Raji (cell line): ENCODE results near the gene DOCK3.

Experiments
- POLR2A ChIP-seq: IDR thresholded peaks from 2 replicates; pipeline ENCODE4 v1.6.1; 2011; ENCODE audit warnings: low read depth, low read length, control low read depth; ENCODE audit not compliant: insufficient read depth

Gene DOCK3

DNA sequence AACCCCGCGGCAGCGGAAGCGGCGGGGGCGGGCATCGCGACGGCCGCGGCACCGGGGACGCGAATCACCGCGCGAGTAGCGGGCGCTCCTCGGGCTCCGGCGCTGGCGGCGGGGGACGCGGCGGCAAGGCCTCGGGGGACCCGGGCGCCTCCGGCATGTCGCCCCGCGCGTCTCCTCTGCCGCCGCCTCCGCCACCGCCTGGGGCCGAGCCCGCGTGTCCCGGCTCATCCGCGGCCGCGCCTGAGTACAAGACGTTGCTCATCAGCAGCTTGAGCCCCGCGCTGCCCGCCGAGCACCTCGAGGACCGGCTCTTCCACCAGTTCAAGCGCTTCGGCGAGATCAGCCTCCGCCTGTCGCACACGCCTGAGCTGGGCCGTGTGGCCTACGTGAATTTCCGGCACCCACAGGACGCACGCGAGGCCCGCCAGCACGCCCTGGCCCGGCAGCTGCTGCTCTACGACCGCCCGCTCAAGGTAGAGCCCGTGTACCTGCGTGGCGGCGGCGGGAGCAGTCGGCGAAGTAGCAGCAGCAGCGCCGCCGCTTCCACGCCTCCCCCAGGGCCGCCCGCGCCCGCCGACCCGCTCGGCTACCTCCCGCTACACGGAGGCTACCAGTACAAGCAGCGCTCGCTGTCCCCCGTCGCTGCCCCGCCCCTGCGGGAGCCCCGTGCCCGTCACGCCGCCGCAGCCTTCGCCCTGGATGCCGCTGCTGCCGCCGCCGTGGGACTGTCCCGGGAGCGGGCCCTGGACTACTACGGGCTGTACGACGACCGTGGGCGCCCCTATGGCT is 717.0 kb downstream of the DOCK3 start:
- TF ChIP-seq POLR2A = no peak

DNA sequence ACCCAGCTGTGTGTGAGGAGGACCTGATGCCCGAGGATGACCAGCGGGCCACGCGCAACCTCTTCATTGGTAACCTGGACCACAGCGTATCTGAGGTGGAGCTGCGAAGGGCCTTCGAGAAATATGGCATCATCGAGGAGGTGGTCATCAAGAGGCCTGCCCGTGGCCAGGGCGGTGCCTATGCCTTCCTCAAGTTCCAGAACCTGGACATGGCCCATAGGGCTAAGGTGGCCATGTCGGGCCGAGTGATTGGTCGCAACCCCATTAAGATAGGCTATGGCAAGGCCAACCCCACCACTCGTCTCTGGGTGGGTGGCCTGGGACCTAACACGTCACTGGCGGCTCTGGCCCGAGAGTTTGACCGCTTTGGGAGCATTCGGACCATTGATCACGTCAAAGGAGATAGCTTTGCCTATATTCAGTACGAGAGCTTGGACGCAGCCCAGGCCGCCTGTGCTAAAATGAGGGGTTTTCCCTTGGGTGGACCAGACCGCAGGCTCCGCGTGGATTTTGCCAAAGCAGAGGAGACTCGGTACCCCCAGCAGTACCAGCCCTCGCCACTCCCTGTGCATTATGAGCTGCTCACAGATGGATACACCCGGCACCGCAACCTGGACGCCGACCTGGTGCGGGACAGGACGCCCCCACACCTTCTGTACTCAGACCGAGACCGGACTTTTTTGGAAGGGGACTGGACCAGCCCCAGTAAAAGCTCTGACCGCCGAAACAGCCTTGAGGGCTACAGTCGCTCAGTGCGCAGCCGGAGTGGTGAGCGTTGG is 717.8 kb downstream of the DOCK3 start:
- no peak for TF ChIP-seq POLR2A

DNA sequence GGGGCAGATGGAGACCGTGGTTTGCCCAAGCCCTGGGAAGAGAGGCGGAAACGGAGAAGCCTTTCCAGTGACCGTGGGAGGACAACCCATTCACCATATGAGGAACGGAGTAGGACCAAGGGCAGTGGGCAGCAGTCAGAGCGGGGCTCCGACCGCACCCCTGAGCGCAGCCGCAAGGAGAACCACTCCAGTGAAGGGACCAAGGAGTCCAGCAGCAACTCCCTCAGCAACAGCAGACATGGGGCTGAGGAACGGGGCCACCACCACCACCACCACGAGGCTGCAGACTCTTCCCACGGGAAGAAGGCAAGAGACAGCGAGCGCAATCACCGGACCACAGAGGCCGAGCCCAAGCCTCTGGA is 718.4 kb downstream of the DOCK3 start:
- TF ChIP-seq POLR2A = no peak

DNA sequence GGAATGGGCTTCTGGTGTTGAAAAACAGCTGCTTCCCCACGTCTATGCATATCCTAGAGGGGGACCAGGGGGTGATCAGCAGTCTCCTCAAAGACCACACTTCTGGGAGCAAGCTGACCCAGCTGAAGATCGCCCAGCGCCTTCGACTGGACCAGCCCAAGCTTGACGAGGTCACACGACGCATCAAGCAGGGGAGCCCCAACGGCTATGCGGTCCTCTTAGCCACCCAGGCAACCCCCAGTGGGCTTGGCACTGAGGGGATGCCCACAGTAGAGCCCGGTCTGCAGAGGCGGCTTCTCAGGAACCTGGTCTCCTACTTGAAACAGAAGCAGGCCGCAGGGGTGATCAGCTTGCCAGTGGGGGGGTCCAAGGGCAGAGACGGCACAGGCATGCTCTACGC is 718.8 kb downstream of the DOCK3 start:
- no peak for TF ChIP-seq POLR2A

DNA sequence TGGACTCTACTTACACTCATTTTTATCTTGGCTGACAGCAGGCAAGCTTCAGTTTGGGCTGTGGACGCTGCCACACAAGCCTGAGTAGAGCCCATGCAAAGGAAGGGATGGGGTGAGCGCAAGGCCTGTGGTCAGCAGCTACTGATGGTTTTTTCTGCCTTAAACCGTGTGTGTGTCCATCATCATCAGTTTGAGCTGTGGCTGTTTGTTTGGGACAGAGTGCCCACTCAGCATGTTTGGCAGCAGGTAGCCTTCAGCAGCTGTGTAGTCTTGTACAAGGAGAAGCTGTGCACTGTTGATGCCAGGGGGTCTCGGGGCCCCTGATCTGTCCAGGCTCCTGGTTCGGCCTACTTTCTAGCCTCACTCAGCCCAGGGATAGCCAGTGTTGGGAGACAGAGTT is 719.8 kb downstream of the DOCK3 start:
- no peak for TF ChIP-seq POLR2A

DNA sequence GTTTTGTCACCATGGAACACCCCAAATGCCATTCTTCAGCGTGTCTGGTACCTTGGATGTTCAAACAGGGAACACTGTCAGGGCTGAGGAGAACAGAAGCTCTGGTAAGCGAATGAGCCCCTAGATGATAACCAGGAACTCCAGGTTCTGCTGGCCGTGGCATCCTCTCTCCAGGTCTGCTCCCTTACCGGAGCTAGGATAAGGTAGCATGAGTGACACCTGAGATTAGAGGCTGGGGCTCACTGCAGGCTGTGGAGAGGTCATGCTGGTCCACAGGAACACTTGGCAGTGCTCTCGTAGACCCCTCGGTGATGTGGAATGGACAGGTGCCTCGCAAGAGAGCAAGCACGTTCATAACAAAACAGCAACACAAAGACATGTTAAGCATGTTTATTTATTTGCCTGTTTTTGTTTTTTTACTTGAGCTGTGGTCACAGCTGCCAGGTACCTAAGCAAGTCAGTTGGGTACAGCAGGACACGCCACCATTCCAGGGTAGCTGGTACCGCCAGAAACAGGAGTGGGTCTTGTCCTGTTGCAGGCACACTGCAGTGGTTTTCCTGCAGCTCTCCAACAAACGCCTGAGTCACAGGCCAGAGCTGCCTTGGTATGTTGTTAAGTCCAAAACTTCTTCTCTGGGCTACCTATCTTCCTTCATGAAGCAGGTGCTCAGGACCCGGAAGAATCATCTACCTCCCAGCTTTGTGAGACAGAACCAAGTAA is 720.9 kb downstream of the DOCK3 start:
- TF ChIP-seq POLR2A = no peak

DNA sequence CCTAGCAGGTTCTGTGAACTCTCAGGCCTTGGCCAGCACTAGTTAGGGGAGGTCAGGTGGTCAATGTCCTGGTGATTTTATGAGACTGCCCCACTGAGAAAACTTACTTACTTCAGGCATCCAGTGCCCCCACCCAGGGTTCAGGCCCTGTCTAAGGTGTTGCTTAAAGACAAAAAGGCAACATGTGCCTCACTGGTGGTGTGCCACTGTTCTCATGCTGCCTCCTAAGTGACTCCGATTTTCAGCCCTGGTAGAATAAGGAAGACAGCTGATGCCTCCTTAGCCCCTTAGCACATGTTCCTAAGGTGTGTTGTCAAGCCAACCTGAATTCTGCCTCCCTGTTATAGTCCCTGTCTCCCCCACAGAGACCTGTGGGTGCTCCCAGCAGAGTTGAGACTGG is 721.7 kb downstream of the DOCK3 start:
- no peak for TF ChIP-seq POLR2A

DNA sequence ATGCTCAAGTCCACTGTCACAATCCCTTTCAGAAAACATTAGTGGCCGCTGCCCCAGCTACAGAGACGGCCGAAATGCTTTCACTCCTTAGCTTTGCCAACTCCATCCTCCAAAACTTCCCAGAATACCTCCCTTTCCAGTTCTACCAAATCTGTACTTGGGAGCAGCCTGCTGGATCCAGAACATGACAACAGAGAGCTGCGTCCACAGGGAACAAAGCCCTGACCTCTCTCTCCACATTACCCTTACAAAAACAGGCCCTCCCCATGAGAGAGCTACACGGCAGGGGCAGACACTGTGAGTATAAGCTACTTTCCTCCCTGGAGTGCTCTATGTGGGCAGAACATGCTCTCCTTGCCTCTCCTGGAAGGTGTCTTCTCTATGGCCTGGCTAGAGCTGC is 722.7 kb downstream of the DOCK3 start:
- TF ChIP-seq POLR2A = no peak

DNA sequence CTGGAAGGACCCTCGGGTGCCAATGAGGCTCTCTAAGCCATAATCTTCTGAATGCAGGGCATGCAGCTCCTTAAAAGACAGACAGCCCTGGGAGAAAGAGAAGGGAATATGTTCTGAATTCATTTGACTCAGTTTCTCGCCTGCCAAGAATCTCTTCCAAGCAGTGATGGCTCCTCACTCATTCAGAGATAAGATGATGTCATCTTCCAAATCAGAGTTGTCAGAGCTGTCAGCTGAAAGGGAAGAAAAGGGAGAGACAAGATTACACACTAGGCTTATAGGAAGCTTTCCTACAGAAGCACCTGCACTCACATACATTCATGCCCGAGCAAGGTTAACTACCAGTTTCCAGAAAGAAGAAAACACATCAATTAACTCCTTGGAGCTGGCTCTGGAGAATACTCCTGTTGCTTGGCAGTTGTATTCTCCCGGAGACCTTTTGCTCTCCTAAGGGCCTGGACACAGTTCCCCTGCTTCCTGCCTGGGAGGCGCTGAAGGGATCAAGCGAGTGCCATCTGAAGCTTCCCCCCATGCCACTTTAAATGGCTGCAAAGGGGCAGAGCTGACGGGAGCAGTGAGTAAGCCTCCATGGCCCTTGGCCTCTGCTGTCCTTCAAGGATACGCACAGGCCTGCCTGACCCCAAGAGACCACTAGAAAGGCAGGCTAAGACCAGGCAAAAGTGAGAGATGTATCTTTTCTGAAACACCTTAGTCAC is 724.0 kb downstream of the DOCK3 start:
- no peak for TF ChIP-seq POLR2A

DNA sequence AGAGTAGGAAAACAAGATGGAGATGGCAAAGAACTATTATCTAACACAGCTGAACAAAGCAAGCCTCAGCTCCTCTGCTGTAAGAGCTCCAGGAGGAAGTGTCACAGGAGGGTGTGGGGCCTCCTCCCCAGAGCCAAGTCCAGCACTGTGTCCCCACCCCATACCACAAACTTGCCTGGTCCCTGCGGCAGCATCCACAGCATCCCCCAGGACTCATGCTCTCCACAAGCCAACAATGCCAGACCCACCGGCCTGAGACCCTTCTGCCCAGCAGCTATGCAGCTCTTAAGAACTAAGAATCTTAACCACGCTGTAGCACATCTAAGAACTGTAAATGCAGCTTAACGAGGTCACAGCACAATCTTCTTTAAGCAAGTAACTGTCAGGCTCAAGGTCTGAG is 725.4 kb downstream of the DOCK3 start:
- no peak for TF ChIP-seq POLR2A

DNA sequence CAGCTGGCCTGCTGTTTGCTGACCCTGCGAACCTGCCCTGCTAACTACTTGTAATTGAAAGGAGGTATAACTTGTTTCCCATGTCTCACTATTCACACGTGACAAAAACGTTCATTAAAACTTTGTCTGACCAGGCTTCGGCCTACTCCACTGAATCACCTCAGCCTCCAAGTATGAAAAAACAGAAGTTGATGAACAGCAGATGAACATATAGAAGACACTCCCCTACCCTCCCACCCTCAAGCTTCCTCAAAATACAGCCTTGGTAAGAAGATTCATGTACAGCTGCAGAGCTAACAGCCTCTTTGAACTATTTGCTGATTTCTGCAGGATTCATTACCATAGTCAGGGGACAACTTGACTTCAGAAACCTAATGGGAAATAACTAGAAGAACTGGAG is 727.0 kb downstream of the DOCK3 start:
- no peak for TF ChIP-seq POLR2A

DNA sequence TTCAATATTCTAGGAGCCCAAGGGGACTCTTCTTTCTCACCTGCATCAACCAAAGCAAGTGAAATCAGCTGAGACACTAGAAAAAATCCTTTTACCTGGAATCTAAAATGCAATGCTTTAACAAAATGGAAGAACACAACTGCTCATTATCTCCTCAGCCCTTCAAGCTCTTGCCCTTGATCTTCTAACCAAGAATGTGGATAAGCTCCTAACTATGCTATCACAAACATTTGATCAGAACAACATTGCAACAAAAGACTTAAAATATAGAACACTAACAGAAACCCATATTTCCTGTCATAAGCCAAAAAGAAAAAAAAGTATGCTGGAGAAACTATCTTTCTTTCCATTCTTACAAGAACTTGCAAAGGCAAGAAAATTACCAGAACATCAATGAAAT is 728.9 kb downstream of the DOCK3 start:
- TF ChIP-seq POLR2A = no peak

DNA sequence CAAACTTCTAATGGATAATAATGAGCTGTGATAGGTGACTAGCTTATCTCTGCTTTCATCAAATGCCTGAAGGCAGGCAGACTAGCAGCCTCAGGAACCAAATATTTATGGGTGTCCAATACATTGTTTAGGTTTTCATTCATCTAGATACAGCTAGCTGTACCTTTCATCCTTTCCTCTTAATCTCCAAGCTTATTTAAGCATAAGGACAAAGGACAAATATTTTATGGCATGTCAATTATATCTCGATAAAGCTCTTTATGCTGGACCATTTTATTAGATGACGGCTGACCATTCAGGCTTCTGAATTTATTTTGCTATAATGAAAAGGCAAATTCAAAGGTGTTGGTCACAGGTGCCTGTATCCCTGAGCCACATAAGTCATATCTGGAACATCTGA is 733.3 kb downstream of the DOCK3 start:
- TF ChIP-seq POLR2A = no peak

DNA sequence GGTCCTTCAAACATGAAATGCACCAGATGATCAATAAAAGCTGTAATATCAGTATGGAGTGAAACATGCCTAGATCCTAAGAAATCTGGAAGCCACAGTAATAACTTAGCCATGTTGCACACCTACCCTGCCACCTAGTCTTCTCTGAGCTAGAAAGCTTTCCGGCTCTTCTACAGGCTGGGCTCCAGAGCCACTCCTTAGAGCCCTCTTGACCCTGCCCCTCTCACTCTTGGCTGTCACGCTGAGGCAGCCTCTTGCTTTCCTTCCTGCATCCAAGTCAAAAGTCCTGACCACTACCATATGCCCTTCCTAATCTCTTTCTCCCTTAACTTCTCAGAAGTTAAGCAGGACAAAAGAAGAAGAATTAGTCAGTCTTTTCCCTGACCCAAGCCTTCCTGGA is 734.1 kb downstream of the DOCK3 start:
- no peak for TF ChIP-seq POLR2A

DNA sequence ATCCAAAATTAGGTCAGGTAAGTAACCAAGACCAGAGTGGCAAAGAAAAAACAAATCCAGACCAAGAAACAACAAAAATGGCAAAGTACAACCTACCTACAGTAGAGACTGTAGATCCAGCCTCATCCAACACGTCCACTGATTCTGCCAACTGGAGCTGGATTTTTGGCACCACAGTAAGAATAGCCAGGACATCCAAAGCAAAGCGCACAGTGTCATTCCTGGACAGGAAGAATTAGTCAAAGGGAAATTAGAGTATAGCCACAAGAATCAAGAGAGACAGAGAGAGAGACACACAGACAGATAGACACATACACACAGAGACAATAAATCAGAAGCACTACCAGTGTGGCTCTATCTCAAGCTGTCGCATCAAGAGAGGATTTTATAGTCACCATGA is 747.5 kb downstream of the DOCK3 start:
- no peak for TF ChIP-seq POLR2A
